HG02763 (cell line): ENCODE results near the gene SLAMF9.

Experiments
- ATAC-seq: cut with Tn5 transposase; IDR thresholded peaks from one replicate; pipeline ENCODE4 v1.9.1; 2021; ENCODE audit warnings: mild to moderate bottlenecking, moderate library complexity; ENCODE audit not compliant: unreplicated experiment

The SLAMF9 gene

GRCh38 chr1:159953536-159954515, at the start of gene SLAMF9:
Gene SLAMF9, minus strand, starts transcription at chr1:159954237. Its CDS starts 100 bp downstream, at chr1:159954137.
- ATAC-seq: no peak

- no peak for ATAC-seq
These were observed 47.4 kb upstream of the SLAMF9 start for GRCh38 chr1:160001440-160001839.

- no peak for ATAC-seq
These were observed 45.2 kb upstream of the SLAMF9 start for GRCh38 chr1:159999204-159999603.

- ATAC-seq: no peak
These were observed 42.6 kb upstream of the SLAMF9 start for GRCh38 chr1:159996653-159997052.

GRCh38 chr1:159994896-159995295, 40.9 kb upstream of the SLAMF9 start:
- no peak for ATAC-seq

- no peak for ATAC-seq
These were observed 39.9 kb upstream of the SLAMF9 start for GRCh38 chr1:159993911-159994310.

GRCh38 chr1:159992161-159992560, 38.1 kb upstream of the SLAMF9 start:
- no peak for ATAC-seq

GRCh38 chr1:159991513-159991912, 37.5 kb upstream of the SLAMF9 start:
- ATAC-seq: no peak

GRCh38 chr1:159990005-159990404, 36.0 kb upstream of the SLAMF9 start:
- no peak for ATAC-seq

GRCh38 chr1:159989581-159989980, 35.5 kb upstream of the SLAMF9 start:
- ATAC-seq: no peak

GRCh38 chr1:159988006-159988405, 34.0 kb upstream of the SLAMF9 start:
- ATAC-seq: no peak

- no peak for ATAC-seq
These were observed 33.1 kb upstream of the SLAMF9 start for GRCh38 chr1:159987186-159987585.

- no peak for ATAC-seq
These were observed 32.5 kb upstream of the SLAMF9 start for GRCh38 chr1:159986531-159986930.

GRCh38 chr1:159986093-159986492, 32.1 kb upstream of the SLAMF9 start:
- no peak for ATAC-seq

GRCh38 chr1:159985473-159985872, 31.4 kb upstream of the SLAMF9 start:
- ATAC-seq: no peak

- no peak for ATAC-seq
These were observed 29.6 kb upstream of the SLAMF9 start for GRCh38 chr1:159983681-159984080.

- no peak for ATAC-seq
These were observed 28.2 kb upstream of the SLAMF9 start for GRCh38 chr1:159982280-159982679.

- ATAC-seq: no peak
These were observed 27.5 kb upstream of the SLAMF9 start for GRCh38 chr1:159981351-159982055.

GRCh38 chr1:159980786-159981185, 26.7 kb upstream of the SLAMF9 start:
- no peak for ATAC-seq

GRCh38 chr1:159980076-159980475, 26.0 kb upstream of the SLAMF9 start:
- ATAC-seq: no peak

- ATAC-seq: no peak
These were observed 25.2 kb upstream of the SLAMF9 start for GRCh38 chr1:159979257-159979656.

GRCh38 chr1:159978107-159978398, 24.0 kb upstream of the SLAMF9 start:
- ATAC-seq: no peak
